Activated CD4-positive, CD25-positive, alpha-beta regulatory T cell (primary cell): ENCODE measurements around the gene CACNA1C.

ENCODE experiments used
- DNase-seq, 4 experiments: peaks; one replicate each; lab custom pipeline; 2025; lab: John Stamatoyannopoulos, UW

Gene CACNA1C

DNA sequence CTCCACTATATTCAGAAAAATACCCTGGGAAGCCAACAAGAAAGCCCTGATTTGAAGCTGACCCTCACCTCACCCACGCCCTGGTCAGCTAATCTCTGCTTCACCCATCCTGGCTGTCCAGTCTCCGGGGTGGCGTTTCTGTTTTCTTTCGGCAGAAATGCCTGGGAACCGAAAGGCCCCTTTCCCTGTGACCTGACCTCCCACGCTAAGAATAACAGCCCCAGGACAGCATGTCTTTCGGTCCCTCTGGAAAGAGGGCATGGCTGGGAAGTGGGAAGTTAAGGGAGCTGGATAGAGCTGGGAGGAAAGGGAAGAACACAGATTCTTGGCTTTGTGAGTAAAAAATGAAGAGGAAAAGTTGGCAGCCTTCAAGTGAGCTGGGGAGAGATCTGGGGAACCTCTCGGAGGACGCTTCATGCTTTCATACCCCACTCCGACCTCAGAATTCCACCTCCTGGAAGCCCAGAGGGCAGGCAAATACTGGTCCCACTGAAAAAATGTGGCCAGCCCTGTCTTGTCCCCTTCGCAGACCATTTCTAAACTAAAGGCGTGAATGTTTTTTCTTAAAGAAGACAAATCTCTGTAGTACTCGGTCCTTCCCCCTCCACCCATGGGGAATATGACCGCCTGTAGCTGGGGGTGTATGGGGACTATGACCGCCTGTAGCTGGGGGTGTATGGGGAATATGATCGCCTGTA is 579.0 kb downstream of the CACNA1C start:
- DNase-seq = no peak

DNA sequence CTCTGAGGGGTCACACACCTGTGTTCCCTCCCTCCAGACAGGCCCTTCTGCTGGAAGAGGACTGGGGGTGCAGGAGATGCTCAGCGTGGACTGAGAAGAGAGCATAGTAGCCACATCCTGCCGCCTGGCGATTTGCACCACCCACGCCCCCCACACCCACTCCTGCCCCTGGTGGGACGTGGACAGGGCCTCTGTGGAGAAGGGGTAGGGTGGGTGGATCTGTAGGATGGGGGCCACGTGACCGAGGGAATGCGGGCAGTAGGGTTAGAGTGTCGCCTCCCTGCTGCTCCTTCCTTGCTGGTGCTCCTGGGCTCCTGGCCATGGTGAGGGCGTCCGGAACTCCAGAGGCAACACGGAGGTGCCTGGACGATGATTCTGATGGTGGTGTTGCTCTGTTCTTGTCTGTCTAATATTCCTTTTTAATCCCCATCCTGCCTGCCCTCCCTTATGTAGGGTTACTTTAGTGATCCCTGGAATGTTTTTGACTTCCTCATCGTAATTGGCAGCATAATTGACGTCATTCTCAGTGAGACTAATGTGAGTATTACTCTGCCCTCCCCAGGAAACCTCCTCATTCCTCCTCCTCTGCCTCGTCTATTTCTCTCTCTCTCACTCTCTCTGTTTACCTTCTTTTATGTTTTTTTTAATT is 580.5 kb downstream of the CACNA1C start:
- DNase-seq = no peak

DNA sequence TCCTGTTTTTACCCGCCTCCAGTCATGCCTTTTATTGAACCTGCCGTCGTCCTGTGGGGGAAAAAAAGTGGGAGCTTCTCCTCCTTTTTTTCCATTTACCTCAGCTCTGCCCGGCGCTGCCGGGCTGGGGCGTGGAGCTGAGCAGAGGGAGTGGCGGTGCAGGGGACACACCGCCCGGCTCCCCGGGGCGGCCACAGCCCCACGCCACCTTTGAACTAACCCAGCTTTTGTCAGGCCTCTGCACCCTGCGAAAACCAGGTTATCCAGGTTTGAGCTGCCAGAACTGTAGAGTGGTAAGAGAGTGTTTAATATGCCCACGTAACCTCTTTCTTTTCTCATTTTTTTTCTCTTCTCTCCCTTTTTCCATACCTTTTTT is 581.0 kb downstream of the CACNA1C start:
- DNase-seq = no peak

DNA sequence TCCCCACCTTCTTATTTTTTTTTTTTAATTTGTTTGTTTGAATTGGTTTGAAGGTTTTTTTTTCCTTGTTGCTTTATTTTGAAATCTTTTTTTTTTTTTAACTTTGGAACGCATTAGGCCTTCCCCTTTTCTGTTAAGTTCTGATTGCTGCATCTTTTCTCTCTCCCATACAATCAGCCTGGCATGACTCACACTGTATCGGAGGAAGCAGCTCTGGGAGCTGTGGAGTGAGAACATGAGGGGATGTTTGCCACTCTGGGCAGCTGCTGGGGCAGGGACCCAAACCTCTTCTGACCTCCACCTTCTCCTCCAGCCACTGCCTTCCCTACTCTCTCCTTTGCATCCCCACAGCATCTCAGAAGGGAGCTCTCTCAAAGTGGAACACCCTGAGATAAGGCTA is 581.7 kb downstream of the CACNA1C start:
- no peak for DNase-seq

DNA sequence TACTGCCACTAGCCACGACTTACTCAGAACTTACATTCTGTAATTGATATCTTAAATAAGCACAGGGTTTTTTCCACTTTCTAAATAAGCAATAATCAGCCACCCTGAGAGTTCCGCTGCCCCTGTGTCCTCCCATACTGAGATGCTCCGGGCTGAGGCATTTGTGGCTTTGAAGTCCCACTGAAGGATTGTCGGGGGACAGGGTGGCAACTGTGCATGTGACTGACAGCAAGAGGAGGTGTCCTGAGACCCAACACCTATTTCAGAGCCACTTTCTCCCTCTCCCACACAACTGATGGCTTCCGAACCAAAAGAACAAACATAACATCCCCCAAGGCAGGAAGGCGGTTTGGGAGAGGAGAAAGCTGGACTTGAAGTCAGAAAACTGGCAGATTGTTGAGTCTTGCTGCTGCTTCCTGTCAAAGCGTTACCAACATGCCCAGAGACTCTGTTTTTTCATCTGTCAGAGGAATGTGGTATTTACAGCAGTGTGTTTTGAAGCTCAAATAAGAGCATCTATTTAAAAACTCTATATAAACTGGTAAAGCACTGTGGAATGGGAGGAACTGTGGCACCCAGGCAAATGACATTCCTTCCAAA is 584.1 kb downstream of the CACNA1C start:
- DNase-seq = no peak

DNA sequence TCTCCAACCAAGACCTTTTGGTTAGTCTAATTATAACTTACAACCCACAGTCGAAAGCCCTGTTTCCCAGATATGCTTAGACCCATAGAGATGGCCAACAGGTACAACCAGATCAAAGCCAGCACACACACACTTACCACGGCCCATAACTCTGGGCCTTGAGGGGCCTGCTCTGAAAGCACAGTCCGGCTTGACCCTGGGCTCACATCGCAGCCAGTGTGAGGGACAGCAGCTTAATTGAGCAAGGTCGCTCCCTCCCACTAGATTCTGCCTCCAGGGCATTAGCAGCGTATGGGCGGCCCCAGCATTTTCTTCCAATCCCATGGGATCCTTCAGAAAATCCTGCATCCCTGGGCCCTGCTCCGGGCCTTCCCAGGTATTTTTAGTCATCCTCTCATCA is 584.6 kb downstream of the CACNA1C start:
- DNase-seq = no peak

DNA sequence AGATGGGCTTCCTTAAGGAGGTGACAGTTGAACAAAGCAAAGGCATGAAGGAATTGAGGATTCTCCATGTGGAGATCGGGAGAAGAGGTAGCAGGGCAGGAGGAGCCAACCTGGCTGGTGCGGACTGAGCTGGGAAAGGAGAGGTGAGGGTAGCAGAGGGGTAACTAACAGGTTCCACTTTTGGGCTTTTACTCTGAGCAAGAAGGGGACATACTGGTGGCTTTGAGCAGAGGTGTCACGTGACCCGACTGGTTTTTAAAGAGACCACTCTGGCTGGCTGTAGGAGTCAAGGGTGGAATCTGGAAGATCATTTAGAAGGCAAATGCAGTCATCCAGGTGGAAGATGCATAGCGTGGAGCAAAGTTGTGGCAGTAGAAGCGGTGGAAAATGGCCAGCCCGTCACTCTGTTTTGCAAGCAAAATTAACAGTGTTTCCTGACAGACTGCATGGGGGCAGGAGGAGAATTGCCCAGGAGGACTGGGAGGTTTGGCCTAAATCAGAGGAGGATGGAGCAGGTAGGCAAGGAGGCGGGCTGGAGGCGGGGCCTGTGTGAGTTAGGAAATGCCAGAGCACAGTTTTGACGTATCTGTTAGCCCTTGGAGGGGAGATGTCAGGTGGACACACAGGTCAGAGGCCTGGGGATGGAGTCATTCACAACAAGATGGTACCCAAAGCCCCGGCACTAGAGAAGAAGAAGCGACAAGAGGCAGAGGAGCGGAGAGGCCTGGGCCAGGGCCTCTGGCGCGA is 585.7 kb downstream of the CACNA1C start:
- no peak for DNase-seq

DNA sequence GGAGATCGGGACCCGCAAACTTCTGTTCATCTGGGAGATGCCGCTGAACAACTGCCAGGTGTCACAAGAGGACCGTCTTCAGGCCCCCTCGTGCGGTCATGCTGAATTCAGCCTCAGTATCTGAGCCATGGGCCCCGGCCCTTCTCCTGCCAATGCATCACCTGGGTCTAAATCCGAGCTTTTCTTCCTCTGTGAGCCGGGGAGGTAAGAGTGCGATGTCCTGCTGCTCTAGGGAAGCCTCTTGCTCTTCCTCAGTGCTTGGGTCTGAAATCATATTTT is 586.2 kb downstream of the CACNA1C start:
- no peak for DNase-seq

DNA sequence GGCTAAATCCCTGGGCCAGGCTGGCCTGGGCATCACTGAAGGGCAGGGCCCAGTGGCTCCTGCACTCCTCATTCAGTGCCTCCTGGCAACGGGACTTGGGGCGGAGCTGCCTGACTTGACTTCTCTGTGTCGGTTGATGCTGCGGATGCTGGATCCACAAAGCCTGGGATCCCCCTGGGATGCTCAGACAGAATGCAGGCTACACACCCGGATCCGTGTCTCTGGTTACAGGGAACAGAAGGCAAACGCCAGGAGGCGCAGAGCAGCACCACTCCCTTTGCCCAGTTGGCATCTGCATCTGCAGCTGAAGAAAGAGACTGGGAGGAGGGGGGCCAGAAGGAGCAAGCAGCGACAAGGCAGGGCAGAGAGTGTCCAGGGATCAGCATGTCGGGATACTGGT is 587.5 kb downstream of the CACNA1C start:
- DNase-seq = no peak

DNA sequence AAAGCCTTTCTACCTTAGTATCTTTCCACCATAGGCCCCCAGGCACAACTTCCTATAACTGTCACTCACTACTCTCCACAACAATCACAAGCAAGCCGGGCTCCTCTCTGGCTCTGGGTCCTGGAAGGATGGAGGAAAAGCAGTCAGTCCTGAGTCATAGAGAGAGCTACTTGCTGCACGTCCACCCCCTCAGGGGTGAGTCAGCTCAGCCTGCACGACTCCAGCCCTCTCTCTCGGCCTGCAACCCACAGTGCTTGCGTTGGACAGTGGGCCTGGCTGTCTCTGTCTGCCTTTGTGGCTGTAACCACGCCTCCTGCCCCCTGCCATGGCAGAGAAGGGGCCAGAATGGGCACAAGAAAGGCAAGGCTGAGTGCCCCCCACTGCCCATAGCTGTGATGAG is 587.9 kb downstream of the CACNA1C start:
- no peak for DNase-seq

DNA sequence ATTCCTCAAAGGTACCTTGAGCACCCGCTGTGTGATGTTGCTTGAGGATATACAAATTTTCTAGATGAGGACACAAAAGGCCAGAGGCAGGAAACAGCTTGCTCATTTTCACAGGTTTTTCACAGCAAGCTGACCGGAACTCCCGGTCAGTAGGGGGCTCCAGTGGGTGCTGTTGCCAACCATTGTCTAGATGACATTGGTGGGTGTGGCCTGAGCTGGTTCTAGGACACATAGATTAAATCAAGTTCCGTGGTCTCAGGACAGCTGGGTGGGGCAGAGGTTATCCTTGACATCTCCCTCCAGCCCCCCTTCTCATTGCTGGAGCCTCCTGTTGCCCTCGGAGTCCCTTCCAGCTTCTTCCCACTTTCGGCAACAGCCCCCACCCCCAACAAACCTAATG is 588.4 kb downstream of the CACNA1C start:
- DNase-seq = no peak

DNA sequence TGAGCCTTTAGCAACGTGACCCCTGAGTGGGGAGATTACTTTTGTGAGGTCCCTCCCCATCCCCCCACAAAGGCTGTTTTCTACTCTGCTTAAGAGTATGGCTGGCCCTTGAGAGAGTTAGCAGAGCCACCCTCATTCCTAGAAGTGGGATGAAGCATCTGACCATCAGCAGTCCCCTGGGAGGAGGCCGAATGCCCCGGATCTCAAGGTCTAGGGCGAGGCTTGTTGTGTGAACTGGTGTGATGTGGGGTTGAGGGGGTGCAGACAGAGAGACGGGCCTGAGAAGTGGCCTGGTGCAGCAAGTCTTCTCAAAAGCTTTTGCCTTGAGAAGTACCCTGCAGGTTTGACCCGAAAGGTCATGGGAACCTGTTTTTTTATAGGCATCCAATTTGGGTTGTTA is 589.0 kb downstream of the CACNA1C start:
- no peak for DNase-seq

DNA sequence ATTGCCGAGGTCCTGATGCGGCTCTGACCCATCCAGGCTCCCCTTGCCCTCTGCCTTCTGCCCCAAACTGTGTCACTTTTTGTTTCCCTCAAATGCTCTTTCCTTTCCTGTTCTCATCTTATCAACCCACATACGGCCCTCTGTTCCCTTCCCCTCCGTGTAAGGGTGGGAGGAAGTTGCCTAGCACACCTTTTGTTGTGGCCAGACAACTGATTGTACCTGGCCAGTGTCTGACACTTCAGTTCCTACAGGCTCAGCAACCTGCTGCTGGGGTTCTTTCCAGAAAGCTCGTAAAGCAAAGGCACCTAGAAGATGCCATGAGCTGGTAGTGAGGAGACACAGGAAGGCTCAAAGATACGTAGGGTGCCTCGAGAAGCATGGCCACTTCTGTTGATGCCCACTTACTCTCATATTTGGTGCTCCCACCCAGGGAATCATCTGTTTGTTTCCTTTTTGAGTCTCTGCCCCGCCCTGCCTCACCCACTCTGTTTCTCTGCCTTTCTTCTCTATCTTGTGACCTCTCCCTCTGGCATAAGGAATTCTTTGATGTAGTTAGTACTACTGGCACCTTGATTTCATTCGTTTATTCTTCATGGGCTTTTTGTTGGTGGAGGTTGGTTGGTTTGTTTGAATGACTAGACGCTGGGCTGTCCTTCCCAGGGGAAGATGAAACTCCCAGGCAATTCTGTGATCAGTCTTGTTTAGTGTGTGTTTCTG is 589.5 kb downstream of the CACNA1C start:
- DNase-seq = no peak

DNA sequence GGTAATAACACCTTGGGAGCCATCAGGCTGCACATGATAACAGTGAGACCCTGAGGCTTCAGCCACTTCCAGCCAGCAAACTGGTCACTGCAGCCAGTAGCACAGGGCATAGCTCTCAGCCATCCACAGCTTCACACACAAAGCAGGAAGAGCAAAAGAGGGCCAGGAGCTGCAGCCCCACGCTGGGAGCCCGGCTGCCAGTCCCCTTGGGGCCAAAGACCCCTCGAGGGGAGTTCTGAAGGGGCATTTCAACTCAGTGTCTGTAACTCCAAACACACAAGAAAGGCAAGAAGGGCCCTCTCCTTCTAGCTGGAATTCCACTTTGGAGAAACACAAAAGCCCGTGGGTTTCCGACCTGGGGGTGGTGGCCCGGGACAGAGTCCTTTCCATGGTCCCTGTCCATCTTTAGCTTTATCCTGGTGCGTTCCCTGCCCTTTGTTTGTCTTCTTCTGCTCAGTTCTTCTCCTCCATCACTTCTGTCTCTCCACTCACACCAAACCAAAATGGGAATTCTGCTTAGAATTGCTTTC is 590.2 kb downstream of the CACNA1C start:
- no peak for DNase-seq

DNA sequence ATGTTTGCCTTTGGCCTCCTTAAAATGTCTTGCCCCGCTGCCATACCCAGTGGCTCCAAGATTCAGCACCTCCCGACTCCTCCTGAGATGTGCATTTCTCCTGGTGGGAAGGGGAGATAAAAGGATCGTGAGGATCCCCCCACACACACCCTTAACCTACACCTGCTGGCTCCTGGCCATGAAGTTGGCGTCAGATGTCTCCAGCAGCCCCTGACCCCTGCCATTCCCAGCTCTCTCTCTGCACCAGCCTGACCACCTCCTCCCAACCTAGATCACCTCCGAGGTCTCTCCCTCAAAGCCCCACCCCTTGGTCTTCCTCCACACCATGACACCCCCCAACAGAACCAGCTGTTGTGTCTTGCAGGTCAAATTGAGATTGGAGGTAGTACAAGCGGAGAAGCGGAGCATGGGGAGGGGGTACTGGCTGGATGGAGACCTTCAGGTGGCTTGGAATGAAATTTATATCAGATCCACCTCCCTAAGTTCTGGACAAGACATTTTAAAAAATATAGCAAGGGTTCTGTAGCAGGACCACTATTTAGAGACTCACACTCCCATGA is 590.9 kb downstream of the CACNA1C start:
- no peak for DNase-seq

DNA sequence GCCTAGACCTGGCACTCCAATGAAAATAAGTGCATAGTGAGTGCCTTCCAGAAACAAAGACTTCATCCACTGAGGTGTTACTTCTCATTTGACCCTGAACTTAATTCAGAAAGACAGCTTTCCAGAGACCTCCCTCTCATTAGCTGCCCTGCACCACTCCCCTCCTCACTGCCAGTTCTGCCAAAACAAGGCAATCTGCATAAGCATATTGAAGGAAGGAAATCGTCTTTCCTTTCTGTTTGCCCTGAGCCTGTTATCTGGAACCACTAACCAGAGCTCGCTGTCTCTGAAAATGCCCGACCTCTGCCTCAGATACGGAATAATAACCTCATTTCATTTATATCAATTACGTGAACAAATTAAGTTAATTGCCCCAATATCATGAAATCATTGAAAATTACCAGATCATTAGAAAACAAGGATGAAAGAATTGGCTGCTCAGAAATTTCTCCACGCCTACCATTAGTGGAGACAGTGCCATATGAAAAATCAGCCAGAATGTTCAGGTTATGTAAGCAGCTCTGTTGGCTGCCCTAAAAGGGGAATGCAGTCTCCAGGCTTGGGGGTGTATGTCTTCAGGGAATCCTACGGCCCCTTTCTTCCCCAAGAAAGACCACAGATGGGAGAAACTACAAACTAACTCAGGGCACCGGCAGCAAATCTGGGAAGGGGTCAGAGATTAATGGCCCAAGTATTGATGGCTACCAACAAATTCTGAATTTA is 592.1 kb downstream of the CACNA1C start:
- no peak for DNase-seq

DNA sequence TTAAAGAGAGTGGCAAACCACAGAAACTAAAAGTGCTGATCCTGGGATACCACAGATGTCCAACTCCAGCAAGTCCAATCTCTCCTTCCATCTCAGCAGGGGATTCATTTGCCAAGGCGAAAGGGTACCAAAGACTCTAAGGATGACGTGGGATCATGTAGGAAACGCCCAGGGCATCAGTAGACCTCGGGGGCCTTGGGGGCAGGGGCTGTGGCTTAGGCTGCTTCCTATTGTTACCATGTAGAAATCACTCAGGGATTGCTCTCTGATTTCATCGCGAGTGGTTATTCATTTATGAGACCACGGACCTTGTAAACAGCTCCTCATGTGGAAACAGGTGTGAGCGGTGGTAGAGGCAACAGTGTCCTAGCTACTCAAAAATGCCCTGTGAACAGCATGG is 592.7 kb downstream of the CACNA1C start:
- DNase-seq = no peak

DNA sequence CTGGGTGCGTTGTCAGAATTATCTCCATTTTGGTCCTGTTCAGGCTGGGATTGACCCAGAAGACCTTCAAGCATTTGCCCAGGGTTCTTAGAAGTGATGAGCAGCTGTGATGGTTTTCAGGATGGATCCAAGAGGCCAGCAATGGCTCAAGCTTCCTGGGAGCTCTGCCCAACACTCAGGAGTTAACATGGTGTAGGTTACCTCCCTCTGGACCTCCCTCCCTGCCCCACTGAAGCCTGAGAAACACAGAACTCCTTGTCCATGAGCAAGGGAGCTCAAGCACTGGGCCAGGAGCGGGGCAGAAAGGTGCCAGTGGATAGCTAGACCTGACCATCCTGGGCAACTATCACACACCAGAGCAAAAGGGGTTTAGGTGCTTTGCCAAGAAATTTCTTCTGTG is 593.6 kb downstream of the CACNA1C start:
- DNase-seq = no peak

DNA sequence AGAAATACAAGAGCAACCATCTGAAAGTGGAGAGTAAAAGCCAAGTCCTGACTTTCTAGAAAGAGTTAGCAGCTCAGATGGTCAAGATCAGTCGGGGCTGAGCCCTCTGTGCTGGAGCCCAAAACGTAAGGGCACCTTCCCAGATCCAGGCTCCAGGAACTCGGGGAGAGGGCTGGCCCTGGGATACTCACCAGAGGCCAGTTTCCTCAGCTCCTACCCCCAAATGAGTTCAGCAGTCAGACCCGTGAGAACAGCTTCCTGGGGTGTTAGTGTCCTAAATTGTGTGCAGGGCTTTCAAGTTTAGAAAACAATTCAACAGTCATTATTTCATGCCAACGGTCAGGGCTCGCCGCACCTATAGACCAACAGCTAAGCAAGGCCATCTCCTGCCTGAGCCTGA is 594.4 kb downstream of the CACNA1C start:
- no peak for DNase-seq

DNA sequence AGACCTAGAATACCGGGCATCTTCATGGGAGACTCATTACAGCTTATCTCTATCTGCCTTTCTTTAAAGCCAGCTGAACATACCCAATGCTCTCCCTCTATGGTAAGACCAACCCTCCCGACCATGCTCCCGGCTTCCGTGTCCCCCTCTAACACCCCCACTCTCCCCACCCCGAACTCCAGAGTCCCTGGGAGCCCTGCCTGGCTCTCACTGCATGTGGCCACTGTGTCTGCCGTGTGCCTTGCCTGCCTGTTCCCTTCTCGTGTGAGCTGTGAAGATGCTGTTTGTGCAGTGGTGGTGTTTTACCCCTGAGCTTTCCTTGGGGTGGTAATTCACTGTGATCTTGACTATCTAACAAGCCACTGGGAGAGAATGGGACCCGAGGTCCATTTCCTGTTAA is 595.6 kb downstream of the CACNA1C start:
- no peak for DNase-seq
